ENCODE data around the gene CIDEA. TPM values are rescaled to one million over a fixed set of nuclear protein-coding genes. Genes with fewer than 3 reads are reported as not detected.

The CIDEA gene
- total and polyA plus RNA-seq, 3 experiments from 2014 or later: not detected

DNA sequence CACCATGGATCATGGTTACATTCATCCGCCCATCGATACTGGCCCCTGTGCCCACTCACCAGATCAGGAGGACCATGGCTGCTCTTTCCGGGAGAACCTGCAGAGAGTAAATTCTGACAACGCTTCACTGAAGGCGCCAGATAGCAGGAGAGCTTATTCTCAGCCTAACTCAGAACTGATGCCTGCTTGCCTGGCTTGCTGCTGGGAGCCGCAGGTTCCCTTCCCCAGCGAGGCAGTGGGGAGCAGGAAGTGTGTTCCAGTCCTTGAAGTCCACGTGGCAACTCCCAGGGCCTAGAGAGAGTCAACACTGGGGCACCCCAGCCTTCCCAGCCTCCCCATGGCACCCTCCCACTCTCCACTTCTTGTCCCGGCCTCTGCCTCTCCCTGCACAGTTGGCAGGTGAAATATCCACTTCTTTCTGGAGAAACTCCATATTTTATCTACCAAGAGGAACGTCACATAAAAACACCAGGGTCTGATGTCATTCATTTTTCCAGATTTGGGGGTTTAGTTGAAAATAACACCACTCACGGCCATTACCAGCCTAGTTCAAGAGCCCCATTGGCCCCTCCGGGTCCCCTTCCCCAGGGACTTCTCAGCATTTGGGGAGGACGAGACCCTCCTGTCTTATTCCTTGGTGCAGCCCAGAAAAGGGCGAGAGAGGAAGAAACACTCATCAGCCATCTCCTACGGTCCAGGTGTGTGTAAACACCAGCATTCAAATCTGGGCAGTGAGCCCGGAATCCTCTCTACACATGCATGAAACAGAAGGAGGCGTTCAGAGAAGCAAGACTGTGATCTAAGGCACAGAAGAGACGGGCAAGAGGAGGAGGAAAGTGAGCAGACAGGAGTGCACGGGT is 50.4 kb downstream of the CIDEA start:
- H3K27ac Mint-ChIP-seq: no peak overlapping the region

DNA sequence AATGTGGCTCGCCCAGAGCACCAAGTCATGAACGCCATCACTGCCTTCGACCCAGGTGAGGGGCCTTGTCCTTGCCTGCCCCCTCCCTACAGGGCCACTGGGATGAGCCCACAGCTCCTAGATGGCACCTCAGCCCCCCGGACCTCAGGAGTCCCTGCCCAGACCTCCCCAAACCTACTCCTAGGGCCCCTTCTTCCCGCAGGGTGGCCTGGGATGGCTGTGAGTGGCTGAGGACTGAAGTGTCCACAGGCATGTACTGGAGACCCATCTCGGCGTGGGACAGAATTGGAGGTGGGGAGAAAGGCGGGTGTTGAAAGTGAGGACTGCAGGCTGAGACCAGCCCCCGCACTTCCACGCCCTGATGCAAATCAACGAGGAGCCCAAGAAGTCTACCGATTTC is 51.0 kb downstream of the CIDEA start:
- Mint-ChIP-seq H3K4me3 (no peak overlapping the region), H3K27me3 (peaks cover 36 to 64% of the 10 kb centered on the region in 2 donors), H3K4me1 (peaks cover 10 to 14% (median 12%) of the 10 kb centered on the region in 3 donors), H3K27ac (no peak overlapping the region), H3K9me3 (peaks cover 0 to 4% (median 2%) of the 10 kb centered on the region in 5 donors), H3K36me3 (no peaks in the 10 kb centered on the region)
- no peak overlapping the region for H3K4me3 ChIP-seq (ENCODE audit: low read length)
- H3K4me1 ChIP-seq (ENCODE audit: insufficient read depth, low read length): peaks cover 5% of the 10 kb centered on the region
- DNase-seq: no peak
- CTCF ChIA-PET: no interaction called here
- H3K27ac ChIP-seq (ENCODE audit: low read depth, low read length): no peak overlapping the region
- peaks cover 15% of the 10 kb centered on the region for H3K27me3 ChIP-seq (ENCODE audit: insufficient read depth, low read length, poor library complexity, severe bottlenecking)
- H3K9me3 ChIP-seq (ENCODE audit: low read length): no peaks in the 10 kb centered on the region
- H3K36me3 ChIP-seq (ENCODE audit: insufficient read depth, low read length): no peaks in the 10 kb centered on the region
- POLR2A ChIA-PET: no interaction called here

More for the DNA sequence above, 50.4 kb downstream of the CIDEA start:
- Mint-ChIP-seq H3K4me1 (peaks cover 10 to 14% (median 12%) of the 10 kb centered on the region in 3 donors), H3K9me3 (peaks cover 0 to 1% (median under 1%) of the 10 kb centered on the region in 5 donors), H3K4me3 (peak overlapping the region in 1 of 7 donors; percentile 30), H3K27me3 (peaks cover 32 to 60% of the 10 kb centered on the region in 2 donors), H3K36me3 (no peaks in the 10 kb centered on the region)
- H3K27ac ChIP-seq (ENCODE audit: low read depth, low read length): no peak overlapping the region
- ChIA-PET CTCF (no interaction called here), POLR2A (no interaction called here)
- peaks cover 15% of the 10 kb centered on the region for H3K27me3 ChIP-seq (ENCODE audit: insufficient read depth, low read length, poor library complexity, severe bottlenecking)
- no peaks in the 10 kb centered on the region for H3K9me3 ChIP-seq (ENCODE audit: low read length)
- peaks cover 5% of the 10 kb centered on the region for H3K4me1 ChIP-seq (ENCODE audit: insufficient read depth, low read length)
- no peak for DNase-seq
- no peak overlapping the region for H3K4me3 ChIP-seq (ENCODE audit: low read length)
- no peaks in the 10 kb centered on the region for H3K36me3 ChIP-seq (ENCODE audit: insufficient read depth, low read length)

DNA sequence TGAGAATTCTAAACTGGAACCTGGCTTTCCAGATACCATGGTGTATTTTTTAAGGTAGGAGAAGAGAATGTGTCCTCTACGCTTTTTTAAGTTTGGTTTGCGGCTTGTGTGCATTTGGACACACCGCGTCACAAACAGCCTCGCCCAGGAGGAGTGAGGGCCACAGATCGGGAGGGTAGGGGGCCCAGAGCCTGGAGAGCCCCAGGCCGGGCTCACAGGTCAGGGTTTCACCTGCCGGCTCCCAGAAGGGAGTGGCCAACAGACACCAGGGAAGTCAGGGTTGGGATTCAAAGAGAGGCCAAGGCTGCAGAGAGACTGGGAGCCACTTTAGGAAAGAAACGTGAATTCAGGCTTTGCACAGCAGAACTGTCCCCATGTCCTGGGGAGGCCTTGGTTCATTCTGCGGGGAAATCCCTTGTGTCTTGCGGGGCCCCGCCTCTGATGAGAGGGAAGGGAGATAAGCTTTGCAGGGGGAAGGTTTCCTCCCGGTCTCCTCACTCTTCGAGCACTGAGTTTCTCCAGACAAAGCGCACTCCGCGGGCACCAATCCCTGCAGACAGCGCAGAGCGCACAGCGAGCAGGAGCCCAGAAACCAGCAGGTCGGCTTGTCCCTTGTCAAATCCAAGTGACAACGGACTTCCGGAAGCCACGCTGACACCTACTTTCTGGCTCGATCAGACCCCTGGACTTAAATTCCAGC is 51.9 kb downstream of the CIDEA start:
- H3K4me3 ChIP-seq (ENCODE audit: low read length): no peak overlapping the region
- Mint-ChIP-seq H3K36me3 (peaks cover 0 to 4% (median 0%) of the 10 kb centered on the region in 3 donors), H3K27ac (no peak overlapping the region), H3K4me1 (peaks cover 10 to 14% (median 12%) of the 10 kb centered on the region in 3 donors), H3K27me3 (peaks cover 42 to 63% of the 10 kb centered on the region in 2 donors), H3K9me3 (peaks cover 0 to 7% (median 4%) of the 10 kb centered on the region in 5 donors), H3K4me3 (peak overlapping the region in 1 of 7 donors; percentile 35)
- H3K27ac ChIP-seq (ENCODE audit: low read depth, low read length): no peak overlapping the region
- no peaks in the 10 kb centered on the region for H3K9me3 ChIP-seq (ENCODE audit: low read length)
- peaks cover 5% of the 10 kb centered on the region for H3K4me1 ChIP-seq (ENCODE audit: insufficient read depth, low read length)
- ChIA-PET POLR2A (no interaction called here), CTCF (no interaction called here)
- peaks cover 15% of the 10 kb centered on the region for H3K27me3 ChIP-seq (ENCODE audit: insufficient read depth, low read length, poor library complexity, severe bottlenecking)
- no peaks in the 10 kb centered on the region for H3K36me3 ChIP-seq (ENCODE audit: insufficient read depth, low read length)
- DNase-seq: no peak

DNA sequence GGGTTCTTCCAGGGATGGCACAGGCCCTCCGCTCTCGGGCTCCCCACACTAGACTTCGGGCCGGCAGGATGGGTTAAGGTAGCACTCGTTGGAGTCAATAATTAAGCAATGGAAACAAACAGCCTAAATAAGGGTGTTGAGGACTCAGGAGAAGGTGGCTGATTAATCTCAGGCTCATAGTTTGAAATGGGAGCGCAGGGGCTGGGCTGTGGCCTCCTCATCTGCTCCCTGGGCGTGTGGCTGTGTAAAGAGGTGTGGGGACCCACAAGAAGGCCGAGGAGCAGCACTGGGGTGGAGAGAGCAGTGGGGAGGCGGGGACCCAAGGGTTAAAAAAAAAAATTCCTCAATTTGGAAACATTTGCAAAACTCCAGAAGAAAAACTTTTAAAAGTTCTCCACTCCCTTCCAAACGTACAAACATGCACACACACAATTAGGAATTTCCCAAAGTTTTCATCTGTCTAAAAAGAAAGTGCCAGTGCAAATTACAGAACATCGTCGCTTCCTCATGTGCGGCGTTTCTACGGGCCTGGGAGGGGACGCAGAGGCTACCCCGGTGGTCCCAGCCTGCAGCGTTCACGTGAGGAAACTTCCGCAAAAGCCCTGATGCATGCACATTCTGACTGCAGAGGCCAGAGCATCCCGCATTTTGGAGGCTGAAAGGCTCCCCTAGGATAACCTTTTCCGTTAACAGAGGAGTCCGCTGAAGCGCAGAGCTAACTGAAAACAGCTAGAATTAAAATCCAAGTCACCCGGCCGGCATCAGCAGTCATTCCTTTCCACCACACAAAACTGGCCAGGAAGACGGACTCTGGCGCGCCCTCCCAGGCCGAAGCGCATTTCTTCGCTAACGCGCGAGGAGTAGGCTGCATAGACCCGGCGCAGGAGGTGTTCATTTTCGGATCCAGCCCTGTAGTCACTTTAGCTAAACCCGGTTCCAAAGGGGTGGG is 52.9 kb downstream of the CIDEA start:
- Histone ChIP-seq H3K9me3 (ENCODE audit: low read length) (no peaks in the 10 kb centered on the region), H3K4me1 (ENCODE audit: insufficient read depth, low read length) (peaks cover 5% of the 10 kb centered on the region), H3K36me3 (ENCODE audit: insufficient read depth, low read length) (no peaks in the 10 kb centered on the region), H3K4me3 (ENCODE audit: low read length) (no peak overlapping the region), H3K27ac (ENCODE audit: low read depth, low read length) (no peak overlapping the region), H3K27me3 (ENCODE audit: insufficient read depth, low read length, poor library complexity, severe bottlenecking) (peaks cover 15% of the 10 kb centered on the region)
- peaks cover 48 to 57% of the 10 kb centered on the region in 2 donors for H3K27me3 Mint-ChIP-seq
- peaks cover 10 to 14% (median 12%) of the 10 kb centered on the region in 3 donors for H3K4me1 Mint-ChIP-seq
- peaks cover 6 to 13% (median 10%) of the 10 kb centered on the region in 5 donors for H3K9me3 Mint-ChIP-seq
- CTCF ChIA-PET: no interaction called here
- H3K36me3 Mint-ChIP-seq: peaks cover 0 to 7% (median 2%) of the 10 kb centered on the region in 3 donors
- no peak for DNase-seq
- POLR2A ChIA-PET: no interaction called here
- peak overlapping the region in 6 of 7 donors; percentile 51 to 92 (median 70) for H3K4me3 Mint-ChIP-seq
- H3K27ac Mint-ChIP-seq: peak overlapping the region in 1 of 8 donors; percentile 25

- H3K4me3 ChIP-seq (ENCODE audit: low read length): no peak within 1 kb of the TSS
- Mint-ChIP-seq H3K36me3 (peaks cover 0 to 7% (median 2%) of the 10 kb centered on the region in 3 donors), H3K9me3 (peaks cover 7 to 17% (median 16%) of the 10 kb centered on the region in 5 donors), H3K4me3 (peak within 1 kb of the TSS in 6 of 7 donors; percentile 55 to 92 (median 70)), H3K27me3 (peaks cover 48 to 53% of the 10 kb centered on the region in 2 donors), H3K27ac (no peak within 1 kb of the TSS), H3K4me1 (peaks cover 10 to 14% (median 12%) of the 10 kb centered on the region in 3 donors)
- ChIA-PET POLR2A (no interaction called here), CTCF (no interaction called here)
- no peak for DNase-seq
- peaks cover 15% of the 10 kb centered on the region for H3K27me3 ChIP-seq (ENCODE audit: insufficient read depth, low read length, poor library complexity, severe bottlenecking)
- H3K27ac ChIP-seq (ENCODE audit: low read depth, low read length): peak within 1 kb of the TSS; percentile 61
- peaks cover 5% of the 10 kb centered on the region for H3K4me1 ChIP-seq (ENCODE audit: insufficient read depth, low read length)
- no peaks in the 10 kb centered on the region for H3K36me3 ChIP-seq (ENCODE audit: insufficient read depth, low read length)
- no peaks in the 10 kb centered on the region for H3K9me3 ChIP-seq (ENCODE audit: low read length)
Measured at GRCh38 chr18:12307701-12308385, 53.7 kb downstream of the CIDEA start, which contains the start of gene TUBB6. TSS of gene TUBB6 (plus strand) at chr18:12308241. CDS start at chr18:12308293, 52 bp downstream.

DNA sequence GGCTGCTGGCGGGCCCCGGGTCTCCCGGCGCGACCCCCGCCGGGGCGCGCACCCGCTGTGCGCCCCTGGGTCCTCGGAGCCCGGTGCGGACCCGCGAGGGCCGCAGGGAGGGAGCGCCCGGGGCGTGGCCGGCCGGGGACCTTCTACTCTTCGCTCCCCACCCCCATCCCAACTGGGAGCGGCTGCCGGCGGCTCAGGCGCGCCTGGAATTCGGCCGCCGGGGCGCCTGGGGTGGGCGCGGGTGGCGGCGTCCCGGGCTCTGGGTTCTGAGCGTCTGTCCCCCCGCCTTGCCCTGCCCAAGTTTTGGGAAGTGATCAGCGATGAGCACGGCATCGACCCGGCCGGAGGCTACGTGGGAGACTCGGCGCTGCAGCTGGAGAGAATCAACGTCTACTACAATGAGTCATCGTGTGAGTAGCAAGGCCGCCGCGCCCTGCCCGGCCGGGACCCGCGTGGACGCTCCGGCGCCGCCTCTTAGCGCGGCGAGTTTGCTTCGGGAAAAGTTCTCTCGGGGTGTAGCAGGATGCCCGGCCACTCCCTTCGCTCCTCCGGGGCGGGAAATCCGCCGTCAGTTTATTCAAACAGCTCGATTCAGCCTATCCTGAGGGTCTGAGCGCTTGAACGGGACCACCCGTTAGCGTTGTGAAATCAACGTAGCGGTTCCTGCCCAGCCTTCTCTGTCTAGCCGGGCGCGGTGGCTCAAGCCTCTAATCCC is 54.4 kb downstream of the CIDEA start:
- H3K27me3 Mint-ChIP-seq: peaks cover 47 to 52% of the 10 kb centered on the region in 2 donors
- H3K27ac ChIP-seq (ENCODE audit: low read depth, low read length): peak overlapping the region; percentile 61

More for the DNA sequence above, 54.4 kb downstream of the CIDEA start:
- CTCF ChIA-PET: no interaction called here
- DNase-seq: no peak
- H3K4me1 ChIP-seq (ENCODE audit: insufficient read depth, low read length): peaks cover 5% of the 10 kb centered on the region
- H3K9me3 ChIP-seq (ENCODE audit: low read length): no peaks in the 10 kb centered on the region
- H3K4me3 ChIP-seq (ENCODE audit: low read length): no peak overlapping the region
- H3K4me3 Mint-ChIP-seq: peak overlapping the region in 4 of 7 donors; percentile 20 to 55 (median 36)
- no peaks in the 10 kb centered on the region for H3K36me3 ChIP-seq (ENCODE audit: insufficient read depth, low read length)
- peaks cover 0 to 7% (median 2%) of the 10 kb centered on the region in 3 donors for H3K36me3 Mint-ChIP-seq
- peaks cover 7 to 22% (median 21%) of the 10 kb centered on the region in 5 donors for H3K9me3 Mint-ChIP-seq
- peaks cover 15% of the 10 kb centered on the region for H3K27me3 ChIP-seq (ENCODE audit: insufficient read depth, low read length, poor library complexity, severe bottlenecking)
- H3K27ac Mint-ChIP-seq: no peak overlapping the region
- POLR2A ChIA-PET: no interaction called here
- peaks cover 10 to 14% (median 12%) of the 10 kb centered on the region in 3 donors for H3K4me1 Mint-ChIP-seq

Measured in CD8-positive, alpha-beta memory T cell (primary cell).